ENCODE measurements around the gene GINS1.

DNA sequence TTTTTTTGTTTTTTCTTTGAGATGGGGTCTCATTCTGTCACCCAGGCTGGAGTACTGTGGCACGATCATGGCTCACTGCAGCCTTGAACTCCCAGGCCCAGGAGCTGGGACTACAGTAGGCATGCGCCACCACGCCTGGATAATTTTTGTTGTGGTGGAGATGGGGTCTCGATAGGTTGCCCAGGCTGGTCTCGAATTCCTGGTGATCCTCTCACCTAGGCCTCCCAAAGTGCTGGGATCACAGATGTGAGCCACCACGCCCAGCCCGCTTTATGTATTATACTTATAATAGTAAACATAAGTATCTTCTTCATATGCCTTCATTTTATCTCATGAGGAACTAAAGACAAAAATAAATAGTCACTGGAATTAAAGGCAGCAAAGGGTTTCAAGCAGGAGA, 63.5 kb downstream of the GINS1 start:
- TF ChIP-seq, protein P1, sequence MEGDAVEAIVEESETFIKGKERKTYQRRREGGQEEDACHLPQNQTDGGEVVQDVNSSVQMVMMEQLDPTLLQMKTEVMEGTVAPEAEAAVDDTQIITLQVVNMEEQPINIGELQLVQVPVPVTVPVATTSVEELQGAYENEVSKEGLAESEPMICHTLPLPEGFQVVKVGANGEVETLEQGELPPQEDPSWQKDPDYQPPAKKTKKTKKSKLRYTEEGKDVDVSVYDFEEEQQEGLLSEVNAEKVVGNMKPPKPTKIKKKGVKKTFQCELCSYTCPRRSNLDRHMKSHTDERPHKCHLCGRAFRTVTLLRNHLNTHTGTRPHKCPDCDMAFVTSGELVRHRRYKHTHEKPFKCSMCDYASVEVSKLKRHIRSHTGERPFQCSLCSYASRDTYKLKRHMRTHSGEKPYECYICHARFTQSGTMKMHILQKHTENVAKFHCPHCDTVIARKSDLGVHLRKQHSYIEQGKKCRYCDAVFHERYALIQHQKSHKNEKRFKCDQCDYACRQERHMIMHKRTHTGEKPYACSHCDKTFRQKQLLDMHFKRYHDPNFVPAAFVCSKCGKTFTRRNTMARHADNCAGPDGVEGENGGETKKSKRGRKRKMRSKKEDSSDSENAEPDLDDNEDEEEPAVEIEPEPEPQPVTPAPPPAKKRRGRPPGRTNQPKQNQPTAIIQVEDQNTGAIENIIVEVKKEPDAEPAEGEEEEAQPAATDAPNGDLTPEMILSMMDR (IDR thresholded peaks at IDR 0.05): no peak
- TF ChIP-seq POLR2A (IDR thresholded peaks at IDR 0.05): no peak
